Smooth muscle cell (in vitro differentiated cells): ENCODE results near the gene TMEM138. TPM values are rescaled to one million over a fixed set of nuclear protein-coding genes. Genes with fewer than 3 reads are reported as not detected.

Source experiments
- DNase-seq: peaks from one replicate; lab custom pipeline; 2025; ENCODE audit not compliant: unreplicated experiment; lab: John Stamatoyannopoulos, UW
- H2AFZ ChIP-seq: fragments of 200-600 bp; sonication (generic); 2 replicates; pipeline ENCODE4 v1.6.0; 2016; ENCODE audit warnings: antibody characterized with exemption, low read depth, mild to moderate bottlenecking
- H3F3A ChIP-seq: fragments of 200-600 bp; sonication (generic); 2 replicates; pipeline ENCODE4 v1.6.0; 2017; ENCODE audit warnings: antibody characterized with exemption, low read depth
- H3K27ac ChIP-seq: fragments of 200-600 bp; sonication (generic); 2 replicates; pipeline ENCODE4 v1.5.1; 2016; ENCODE audit warnings: low read depth, mild to moderate bottlenecking
- H3K27me3 ChIP-seq: fragments of 200-600 bp; sonication (generic); 2 replicates; pipeline ENCODE4 v1.6.1; 2016; ENCODE audit warnings: low read depth, mild to moderate bottlenecking
- H3K36me3 ChIP-seq: fragments of 200-600 bp; sonication (generic); 2 replicates; pipeline ENCODE4 v1.5.1; 2016; ENCODE audit warnings: low read depth
- H3K4me1 ChIP-seq: fragments of 200-600 bp; sonication (generic); 2 replicates; pipeline ENCODE4 v1.5.1; 2016; ENCODE audit warnings: low read depth
- H3K4me2 ChIP-seq: fragments of 200-600 bp; sonication (generic); 2 replicates; pipeline ENCODE4 v1.6.0; 2016; ENCODE audit warnings: mild to moderate bottlenecking
- H3K4me3 ChIP-seq: fragments of 200-600 bp; sonication (generic); 2 replicates; pipeline ENCODE4 v1.5.1; 2016; ENCODE audit warnings: mild to moderate bottlenecking
- H3K79me2 ChIP-seq: fragments of 200-600 bp; sonication (generic); 2 replicates; pipeline ENCODE4 v1.6.0; 2016; ENCODE audit warnings: low read depth, mild to moderate bottlenecking
- H3K9ac ChIP-seq: fragments of 200-600 bp; sonication (generic); 2 replicates; pipeline ENCODE4 v1.6.0; 2016; ENCODE audit warnings: low read depth
- H3K9me3 ChIP-seq: fragments of 200-600 bp; sonication (generic); replicated peaks from 2 replicates; pipeline ENCODE4 v1.5.1; 2016; ENCODE audit warnings: low read depth
- H4K20me1 ChIP-seq: fragments of 200-600 bp; sonication (generic); 2 replicates; pipeline ENCODE4 v1.6.0; 2016; ENCODE audit warnings: low read depth
- CTCF ChIP-seq: fragments of 200-600 bp; sonication (generic); IDR thresholded peaks from 2 replicates; pipeline ENCODE4 v1.5.1; 2017; ENCODE audit warnings: borderline replicate concordance, mild to moderate bottlenecking, antibody characterized with exemption; ENCODE audit not compliant: insufficient read depth, poor library complexity, severe bottlenecking
- WGBS: methylation state at CpG from one replicate; pipeline ENCODE4 v1.1.7; 2016; ENCODE audit warnings: low lambda C conversion rate; 5-methylcytosine and 5-hydroxymethylcytosine counted together
- polyA plus RNA-seq: library from polyadenylated mRNA; unstranded; fragments of >200 nt; fragmentation: Nextera tagmentation; extraction: Ambion mirVana; gene quantifications from 2 replicates; pipeline ENCODE4 v1.2.1, GENCODE V29; 2016
- total RNA-seq: library from RNA; depleted of rRNA; stranded (reverse); fragments of >200 nt; gene quantifications from 2 replicates; pipeline ENCODE4 v1.2.3, GENCODE V29; 2014

Gene TMEM138
- total and polyA plus RNA-seq, 2 experiments from 2014 or later: 44.2 to 51.4 TPM

GRCh38 chr11:61350803-61351202 lies 11.4 kb upstream of the TMEM138 start:
- no peak for TF ChIP-seq CTCF
- Histone ChIP-seq H3K27me3 (no peaks in the 10 kb centered on the region), H3K4me1 (no peaks in the 10 kb centered on the region), H3K36me3 (no peaks in the 10 kb centered on the region), H3F3A (no peaks in the 10 kb centered on the region), H3K27ac (no peak overlapping the region), H4K20me1 (no peaks in the 10 kb centered on the region), H3K9ac (no peak overlapping the region), H3K9me3 (no peaks in the 10 kb centered on the region), H3K4me2 (no peak overlapping the region), H2AFZ (no peak overlapping the region), H3K79me2 (no peaks in the 10 kb centered on the region), H3K4me3 (no peak overlapping the region)
- no peak for DNase-seq
- 95% methylated on average over 8 of the region's 8 CpGs for WGBS

GRCh38 chr11:61352038-61352437 lies 10.1 kb upstream of the TMEM138 start:
- H3K79me2 ChIP-seq: no peaks in the 10 kb centered on the region
- no peak overlapping the region for H3K4me3 ChIP-seq
- no peaks in the 10 kb centered on the region for H3K4me1 ChIP-seq
- no peaks in the 10 kb centered on the region for H3K9me3 ChIP-seq
- no peaks in the 10 kb centered on the region for H3K27me3 ChIP-seq
- no peaks in the 10 kb centered on the region for H3F3A ChIP-seq
- H3K27ac ChIP-seq: no peak overlapping the region
- no peak overlapping the region for H2AFZ ChIP-seq
- no peaks in the 10 kb centered on the region for H3K36me3 ChIP-seq
- no peaks in the 10 kb centered on the region for H4K20me1 ChIP-seq
- no peak for DNase-seq
- H3K4me2 ChIP-seq: no peak overlapping the region
- no peak overlapping the region for H3K9ac ChIP-seq
- WGBS: 86% methylated on average over 8 of the region's 8 CpGs
- TF ChIP-seq CTCF: no peak

GRCh38 chr11:61353131-61354067 lies 8.8 kb upstream of the TMEM138 start:
- Histone ChIP-seq H3K4me3 (no peak overlapping the region), H3K27ac (no peak overlapping the region), H3K79me2 (no peaks in the 10 kb centered on the region), H3K9ac (no peak overlapping the region), H3K27me3 (no peaks in the 10 kb centered on the region), H3F3A (no peaks in the 10 kb centered on the region), H4K20me1 (no peaks in the 10 kb centered on the region), H3K36me3 (no peaks in the 10 kb centered on the region), H3K4me2 (no peak overlapping the region), H2AFZ (no peak overlapping the region), H3K4me1 (no peaks in the 10 kb centered on the region), H3K9me3 (no peaks in the 10 kb centered on the region)
- DNase-seq: no peak
- TF ChIP-seq CTCF: no peak
- 94% methylated on average over 15 of the region's 15 CpGs for WGBS

GRCh38 chr11:61354208-61354607 lies 8.0 kb upstream of the TMEM138 start:
- no peaks in the 10 kb centered on the region for H3K79me2 ChIP-seq
- no peak overlapping the region for H3K27ac ChIP-seq
- no peak for TF ChIP-seq CTCF
- H3K27me3 ChIP-seq: no peaks in the 10 kb centered on the region
- no peaks in the 10 kb centered on the region for H3K4me1 ChIP-seq
- no peak overlapping the region for H2AFZ ChIP-seq
- H3K9me3 ChIP-seq: no peaks in the 10 kb centered on the region
- WGBS: 98% methylated on average over 2 of the region's 2 CpGs
- no peak for DNase-seq
- no peaks in the 10 kb centered on the region for H3F3A ChIP-seq
- no peaks in the 10 kb centered on the region for H4K20me1 ChIP-seq
- H3K9ac ChIP-seq: no peak overlapping the region
- no peak overlapping the region for H3K4me2 ChIP-seq
- H3K4me3 ChIP-seq: no peak overlapping the region
- no peaks in the 10 kb centered on the region for H3K36me3 ChIP-seq
